DMS53 (cell line): ENCODE results near the gene ATG5.

Experiments used
- DNase-seq: peaks from one replicate; lab custom pipeline; 2025; lab: John Stamatoyannopoulos, UW

ATG5 gene

DNA sequence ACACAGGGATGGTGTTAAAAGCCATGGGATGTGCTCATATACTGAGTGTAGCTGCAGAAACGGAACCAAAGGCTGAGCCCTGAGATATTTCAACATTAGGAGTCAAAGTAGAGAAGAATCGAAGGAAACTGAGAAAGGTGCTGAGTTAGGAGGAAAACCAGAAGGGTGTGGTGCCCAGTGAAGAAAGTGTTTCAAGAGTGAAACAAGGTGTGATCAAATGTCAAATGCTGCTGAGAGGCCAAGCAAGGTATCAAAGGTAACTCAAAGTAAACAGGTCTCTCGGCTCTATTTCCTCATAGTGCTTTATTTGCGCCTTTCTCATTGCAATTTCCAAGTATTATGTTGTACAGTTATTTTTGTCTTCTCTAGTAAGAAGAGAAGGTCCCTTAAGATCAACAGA, 145.4 kb downstream of the ATG5 start:
- DNase-seq, result no peak

DNA sequence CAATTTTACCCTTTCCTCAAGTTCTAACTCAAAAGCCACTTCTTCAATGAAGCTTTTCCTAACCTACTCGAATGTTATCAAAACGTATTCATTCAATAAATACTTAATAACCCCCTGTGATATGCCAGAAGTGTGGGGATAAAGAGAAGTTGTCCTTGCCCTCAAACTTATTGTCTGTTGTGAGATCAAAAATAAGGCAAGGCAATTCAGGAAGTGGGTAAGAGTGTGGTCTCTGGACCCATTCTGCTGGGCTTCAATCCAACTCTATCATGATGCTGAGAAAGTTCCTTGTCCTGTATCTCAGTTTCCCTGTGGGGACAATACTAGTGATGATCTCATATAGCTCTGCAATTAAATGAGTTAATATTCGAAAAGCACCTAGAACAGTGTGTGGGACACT, 146.7 kb downstream of the ATG5 start:
- DNase-seq, result no peak

DNA sequence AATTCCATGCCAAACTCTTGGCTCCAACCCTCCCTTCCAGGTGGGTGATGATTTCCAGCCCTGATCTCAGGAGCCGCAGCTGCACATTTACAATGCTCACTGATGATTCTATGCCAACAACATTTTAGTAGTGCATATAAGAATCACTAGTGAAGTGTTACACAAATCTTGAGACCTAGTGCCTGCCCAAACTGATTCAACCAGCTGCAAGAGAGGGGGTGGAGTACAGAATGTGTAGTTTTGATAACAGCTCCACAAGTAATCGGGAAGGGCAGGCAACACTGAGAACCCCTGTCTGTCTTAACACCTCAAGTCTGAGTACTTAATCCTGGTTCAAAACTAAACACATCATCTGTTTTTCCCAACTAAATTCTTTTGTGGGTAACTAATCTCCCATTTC, 147.8 kb downstream of the ATG5 start:
- no peak for DNase-seq

DNA sequence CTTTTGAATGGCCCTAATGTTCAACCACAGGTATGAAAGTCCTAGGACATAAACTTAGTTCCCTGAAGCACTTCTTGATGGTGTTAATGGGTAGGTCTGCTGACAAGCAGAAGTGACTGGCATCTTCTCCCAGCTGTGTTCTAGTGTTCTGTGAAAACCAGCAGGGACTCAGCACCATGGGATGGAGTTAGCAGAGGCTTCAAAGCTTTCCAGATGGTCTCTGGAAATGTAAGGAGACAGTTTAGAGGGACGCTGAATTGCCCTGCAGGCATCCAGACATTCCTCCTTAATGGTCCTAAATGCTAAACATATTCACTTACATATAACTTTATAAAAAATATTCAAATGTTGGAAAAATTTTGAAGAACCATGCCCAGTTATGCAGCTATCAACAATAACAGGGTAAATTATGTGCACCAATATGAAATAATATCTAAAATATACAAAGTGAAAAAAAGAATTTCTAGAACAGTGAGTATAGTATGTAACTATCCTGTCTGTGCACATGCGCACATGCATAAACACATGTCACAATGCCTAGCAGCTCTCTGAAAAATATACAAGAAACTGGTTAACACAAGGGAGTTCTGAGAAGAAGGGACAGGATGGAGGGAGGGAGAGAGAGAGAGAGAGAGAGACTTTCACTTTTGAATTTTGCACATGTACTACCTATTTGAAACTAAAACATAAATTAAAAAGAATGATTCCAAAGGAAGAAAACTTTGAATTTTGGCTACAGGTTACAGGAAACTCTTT, 152.3 kb downstream of the ATG5 start:
- DNase-seq, result no peak

DNA sequence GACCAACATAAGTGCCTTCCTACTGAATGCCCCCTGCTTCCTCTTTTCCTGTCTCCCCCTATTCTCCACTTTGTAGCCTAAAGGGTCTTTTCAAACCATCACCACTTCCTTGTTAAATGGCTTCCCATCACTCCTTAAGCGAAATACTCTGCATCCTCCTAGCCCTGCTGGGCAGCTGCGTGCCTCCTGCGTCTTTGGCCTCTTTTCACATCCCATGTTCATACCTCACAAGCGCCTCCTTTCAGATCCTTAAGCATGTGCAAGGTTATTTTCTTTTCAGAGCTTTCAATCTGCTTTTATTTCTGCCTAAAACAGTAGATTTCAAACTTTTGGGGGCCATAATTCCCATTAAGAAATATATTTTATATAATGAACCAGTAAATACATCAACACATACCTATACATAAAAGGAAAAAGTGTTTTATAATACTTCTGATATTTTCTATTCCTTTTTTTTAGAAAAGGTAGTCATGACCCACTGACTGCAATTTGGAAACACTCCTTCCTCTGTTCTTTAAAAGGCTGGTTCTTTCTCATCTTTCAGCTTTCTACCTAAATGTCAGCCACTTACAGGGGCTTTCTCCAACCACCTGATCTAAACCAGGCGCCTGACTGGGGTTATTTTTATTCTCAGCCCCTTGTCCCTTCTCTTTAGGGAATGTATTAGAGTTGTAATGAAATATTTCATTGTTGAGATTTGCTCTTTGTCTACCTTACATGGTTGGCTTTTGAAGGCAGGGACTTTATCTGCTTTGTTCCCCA, 155.3 kb downstream of the ATG5 start:
- no peak for DNase-seq

DNA sequence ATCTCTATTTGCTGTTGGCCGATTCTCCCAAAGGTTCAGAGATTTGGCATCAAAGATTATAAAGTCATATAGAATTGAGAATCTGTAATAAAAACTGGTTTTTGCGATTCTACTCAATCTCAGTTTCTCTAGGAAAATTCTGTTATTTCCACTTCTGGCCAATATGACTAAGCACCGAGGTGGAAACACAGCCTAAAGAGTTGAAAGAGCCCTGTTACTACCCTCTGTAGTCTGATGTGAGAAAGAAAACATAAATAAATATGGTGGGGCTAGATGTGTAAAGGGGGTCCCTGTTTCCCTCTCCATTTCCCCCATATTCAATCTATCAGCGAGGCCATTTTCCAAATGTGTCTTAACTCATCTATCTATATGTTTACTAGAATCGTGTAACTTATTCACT, 156.0 kb downstream of the ATG5 start:
- DNase-seq, result no peak

DNA sequence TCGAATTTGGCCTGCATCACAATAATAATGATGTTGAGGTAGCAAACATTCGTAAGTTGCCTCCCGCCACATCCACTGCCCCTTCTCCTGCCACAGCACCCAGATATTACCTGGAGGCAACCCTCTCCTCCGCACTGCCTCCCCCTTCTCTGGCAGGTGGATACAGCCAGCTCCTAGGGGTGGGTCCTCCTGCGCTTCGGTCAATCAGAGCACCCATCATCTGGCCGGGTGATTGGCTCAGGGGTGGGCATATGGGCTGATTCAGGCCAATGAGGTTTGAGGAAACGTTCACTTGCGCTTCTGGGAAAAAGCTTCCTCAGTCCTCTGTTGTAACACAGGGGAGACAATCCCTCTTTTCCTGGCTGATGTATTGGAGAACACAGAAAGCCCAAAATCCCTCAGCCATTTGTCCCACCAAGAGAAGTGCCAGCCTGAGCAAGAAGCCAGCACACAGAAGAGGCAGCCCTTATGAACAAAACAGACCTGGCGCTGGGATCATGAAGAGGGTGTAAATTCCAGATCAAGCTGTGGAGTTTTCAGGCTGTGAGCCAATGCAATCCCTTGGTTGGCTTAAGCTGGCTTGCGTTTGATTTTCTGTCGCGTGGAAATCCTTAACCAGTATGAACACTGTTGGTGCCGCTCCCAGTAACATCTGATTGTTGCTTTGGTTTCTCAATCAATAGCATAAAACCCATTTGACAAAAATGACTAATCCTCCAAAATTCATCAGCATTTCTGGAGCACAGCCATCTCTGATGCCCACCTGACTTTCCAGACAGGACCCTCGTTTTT, 157.3 kb downstream of the ATG5 start:
- DNase-seq, result no peak

DNA sequence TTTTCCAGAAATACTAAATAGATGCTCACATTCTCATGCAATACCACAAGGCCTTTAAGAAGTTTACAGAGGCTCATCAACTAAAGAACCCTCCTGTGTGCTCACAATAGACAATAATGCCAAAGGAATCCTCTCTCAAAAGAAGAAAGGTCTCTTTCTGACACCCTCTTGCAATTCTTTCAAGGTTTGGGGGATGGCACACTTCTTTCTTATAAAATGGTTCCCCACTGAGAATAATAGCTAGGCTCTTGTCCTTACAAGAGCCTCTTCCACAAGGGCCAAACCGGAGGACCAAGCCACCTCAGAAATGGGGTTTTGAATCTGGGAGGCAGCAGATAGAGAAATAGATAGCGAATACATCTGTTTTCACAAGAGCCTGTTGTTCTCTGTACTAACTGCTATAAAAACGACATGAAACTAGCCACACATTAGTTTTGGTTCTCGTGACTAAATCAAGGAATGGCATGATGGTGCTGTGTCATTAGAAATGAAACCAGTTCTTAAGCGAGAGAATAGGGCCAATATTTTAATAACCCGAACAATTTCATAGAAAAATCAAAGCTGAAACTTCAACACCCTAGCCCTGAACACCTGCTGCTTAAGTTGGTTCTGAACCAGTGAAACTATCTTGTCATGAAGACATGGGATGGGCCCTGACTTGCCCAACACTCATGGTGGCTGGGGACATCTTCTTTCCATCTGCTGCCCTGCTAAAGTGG, 158.3 kb downstream of the ATG5 start:
- no peak for DNase-seq

DNA sequence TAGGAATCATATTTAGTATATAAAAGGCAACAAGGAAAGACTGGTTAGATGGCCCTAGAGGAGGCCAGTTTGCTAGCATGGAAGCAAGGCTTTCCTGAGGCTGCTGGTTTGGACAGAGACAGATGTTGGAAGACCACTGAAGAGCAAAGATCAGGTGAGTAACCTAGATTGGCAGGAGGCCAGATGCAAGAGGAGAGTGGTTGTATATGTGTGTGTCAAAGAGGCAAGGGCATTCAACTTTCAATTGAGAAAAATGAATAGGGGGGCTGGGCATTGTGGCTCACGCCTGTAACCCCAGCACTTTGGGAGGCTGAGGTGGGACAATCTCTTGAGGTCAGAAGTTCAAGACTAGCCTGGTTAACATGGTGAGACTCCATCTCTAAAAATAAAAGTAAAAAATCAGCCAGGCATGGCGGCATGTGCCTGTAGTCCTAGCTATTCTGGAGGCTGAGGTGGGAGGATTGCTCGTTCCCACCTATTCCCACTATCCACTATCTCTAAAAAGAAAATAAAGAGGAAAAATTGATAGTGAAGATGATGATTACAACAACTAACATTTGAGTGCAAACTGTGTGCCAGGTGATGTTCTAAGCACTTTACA, 159.6 kb downstream of the ATG5 start:
- DNase-seq, result peak; percentile 17

DNA sequence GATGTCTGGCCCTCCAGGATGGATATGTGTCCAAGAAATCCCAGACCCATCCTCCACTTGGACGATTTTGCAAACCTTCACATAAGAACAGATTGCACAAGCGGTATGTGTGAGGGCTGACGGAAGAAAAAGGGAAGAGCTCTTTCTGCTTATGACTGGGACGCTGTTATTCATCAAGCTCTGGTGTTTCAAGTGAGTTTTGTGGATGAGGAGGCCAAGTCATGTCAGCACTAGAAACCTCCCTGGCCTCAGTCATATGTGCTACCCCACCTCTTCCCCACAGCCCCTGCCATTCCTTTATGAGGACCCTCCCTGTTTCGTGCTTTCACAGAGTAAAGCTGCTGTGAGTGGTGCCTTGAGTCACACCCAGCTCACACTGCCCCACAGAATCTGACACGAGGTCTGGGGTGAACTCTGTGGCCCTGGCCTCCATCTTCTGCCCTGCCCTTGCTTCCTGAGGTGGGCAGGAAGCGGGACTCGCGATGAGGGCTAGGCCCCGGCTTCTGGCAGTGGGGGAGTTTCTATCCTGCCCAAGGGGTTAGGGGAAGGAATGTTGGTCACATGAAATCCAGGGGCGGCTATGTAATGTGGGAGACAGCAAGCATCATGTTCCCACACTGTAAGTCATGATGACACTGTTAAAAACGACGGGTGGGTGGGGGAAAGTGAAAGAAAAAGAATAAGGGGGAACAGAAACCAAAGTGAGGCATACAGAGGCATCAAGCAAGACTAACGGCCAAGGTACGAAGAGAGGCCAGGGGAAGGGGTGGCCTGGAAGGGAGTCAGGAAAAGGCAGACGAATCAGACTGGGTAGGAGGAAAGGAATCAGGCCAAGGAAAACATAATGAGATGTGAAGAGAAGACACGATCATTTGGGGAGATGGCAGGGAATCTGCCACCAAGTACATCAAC, 161.3 kb downstream of the ATG5 start:
- no peak for DNase-seq

DNA sequence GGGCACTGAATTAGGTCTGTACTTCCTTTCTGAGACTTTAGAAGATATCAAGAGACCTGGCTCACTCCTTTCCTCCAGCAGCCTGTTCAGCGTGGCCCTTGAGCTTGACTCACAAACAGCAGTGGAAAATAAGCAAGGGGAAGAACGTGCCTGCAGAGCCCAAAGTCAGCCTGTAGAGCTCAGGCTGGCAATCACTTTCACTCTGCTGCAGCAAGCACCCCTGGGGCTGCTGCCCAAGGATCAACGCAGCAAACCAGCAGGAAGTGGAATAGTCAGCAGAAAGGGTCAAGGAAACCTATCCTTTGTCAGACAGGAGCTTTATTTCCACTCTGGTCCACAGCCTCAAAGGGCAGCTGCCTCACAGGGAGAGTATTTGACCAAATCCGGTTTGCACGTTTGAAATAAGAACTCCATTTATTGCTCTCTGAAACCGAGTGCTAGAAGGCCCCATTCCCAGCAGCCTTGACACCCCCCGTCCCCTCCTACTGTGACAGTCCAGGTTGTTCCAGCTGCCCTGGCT, 162.1 kb downstream of the ATG5 start:
- no peak for DNase-seq

DNA sequence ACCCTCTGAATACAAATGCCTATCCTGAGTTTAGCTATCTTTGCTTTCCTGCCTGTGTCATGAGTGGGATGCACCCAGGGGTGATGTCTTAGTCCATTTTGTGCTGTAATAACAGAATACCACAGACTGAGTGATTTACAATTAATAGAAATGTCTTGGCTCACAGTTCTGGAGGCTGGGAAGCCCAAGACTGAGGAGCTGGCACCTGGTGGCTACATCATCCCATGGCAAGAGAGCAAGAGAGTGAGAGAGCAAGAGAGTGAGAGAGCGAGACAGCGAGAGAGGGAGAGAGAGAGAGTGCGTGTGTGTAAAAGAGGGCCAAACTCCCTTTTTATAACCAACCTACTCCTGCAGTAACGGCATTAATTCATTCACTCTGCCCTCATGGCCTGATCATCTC, 162.6 kb downstream of the ATG5 start:
- DNase-seq, result no peak

DNA sequence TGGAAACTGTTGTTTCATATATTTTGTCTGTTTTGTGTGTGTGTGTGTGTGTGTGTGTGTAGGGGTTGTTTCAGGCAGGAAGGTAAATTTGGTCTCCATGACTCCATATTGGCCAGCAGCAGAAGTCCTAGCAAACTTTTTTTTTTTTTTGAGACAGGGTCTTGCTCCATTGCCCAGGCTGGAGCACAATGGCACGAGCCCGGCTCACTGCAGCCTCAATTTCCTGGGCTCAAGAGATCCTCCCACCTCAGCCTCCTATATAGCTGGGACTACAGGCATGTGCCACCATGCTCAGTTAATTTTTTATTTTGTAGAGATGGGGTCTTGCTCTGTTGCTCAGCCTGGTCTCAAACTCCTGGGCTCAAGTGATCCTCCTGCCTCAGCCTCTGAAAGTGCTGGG, 163.7 kb downstream of the ATG5 start:
- no peak for DNase-seq

DNA sequence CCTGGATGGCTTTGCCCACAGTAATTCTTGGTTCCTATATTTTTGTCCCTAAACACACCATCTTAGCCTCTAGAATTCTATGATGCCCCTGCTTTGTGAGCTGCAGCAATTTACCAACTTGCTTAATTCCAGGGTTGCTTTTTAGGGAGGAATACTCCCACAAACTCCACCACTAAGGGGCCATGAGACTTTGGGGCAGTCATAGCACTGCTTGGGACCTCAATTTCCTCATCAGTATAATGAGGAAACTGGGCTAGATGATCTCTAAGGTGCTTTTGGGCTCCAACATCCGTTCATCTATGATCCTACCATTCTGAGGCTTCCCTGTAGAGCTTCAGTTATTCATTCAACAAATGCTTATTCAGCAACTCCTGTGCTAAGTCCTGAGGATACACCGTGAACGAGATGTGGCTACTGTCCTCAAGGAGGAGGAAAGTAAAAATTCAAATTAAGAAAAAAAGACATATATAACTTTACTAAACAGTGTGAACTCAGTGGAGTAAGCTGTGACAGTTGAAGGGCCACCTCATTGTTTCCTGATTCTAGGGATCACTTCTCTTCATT, 164.2 kb downstream of the ATG5 start:
- no peak for DNase-seq

DNA sequence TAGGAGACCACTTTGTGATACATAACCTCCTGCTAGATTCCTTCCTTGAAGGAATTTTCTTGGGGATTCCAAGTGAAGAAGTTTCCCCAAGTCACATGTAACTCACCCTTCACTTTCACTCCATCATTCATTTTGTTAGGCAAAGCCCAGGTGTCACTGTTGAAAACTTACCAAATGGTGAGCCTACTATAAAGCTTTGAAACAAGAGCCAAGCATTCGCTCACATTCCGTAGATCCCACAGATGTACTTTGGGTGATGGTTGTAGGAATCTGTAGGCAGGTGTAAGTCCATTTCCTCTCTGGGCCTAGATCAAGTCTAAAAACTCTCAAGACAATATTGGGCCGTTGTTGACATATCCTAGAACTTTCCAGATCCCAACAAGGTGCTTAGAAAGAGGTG, 165.4 kb downstream of the ATG5 start:
- no peak for DNase-seq

DNA sequence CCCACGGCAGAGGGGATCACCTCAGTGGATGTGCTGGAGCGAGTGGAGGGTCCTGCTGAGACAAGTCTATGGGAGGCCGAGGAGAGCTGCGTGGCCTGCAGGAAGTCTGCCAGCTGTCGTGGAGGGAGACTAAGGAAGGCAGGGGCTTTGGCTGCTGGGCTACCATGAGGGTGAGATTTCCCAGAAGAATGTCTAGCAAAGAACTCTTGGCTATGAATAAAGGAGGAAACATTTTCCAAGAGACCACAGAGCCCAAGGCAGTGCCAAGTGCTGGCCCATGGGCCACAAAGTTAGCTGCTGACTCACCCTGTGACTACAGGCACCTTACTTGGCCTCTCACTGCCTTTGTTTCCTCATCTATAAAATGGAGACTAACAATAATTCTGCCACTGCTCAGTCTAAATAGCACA, 166.0 kb downstream of the ATG5 start:
- DNase-seq, result no peak

DNA sequence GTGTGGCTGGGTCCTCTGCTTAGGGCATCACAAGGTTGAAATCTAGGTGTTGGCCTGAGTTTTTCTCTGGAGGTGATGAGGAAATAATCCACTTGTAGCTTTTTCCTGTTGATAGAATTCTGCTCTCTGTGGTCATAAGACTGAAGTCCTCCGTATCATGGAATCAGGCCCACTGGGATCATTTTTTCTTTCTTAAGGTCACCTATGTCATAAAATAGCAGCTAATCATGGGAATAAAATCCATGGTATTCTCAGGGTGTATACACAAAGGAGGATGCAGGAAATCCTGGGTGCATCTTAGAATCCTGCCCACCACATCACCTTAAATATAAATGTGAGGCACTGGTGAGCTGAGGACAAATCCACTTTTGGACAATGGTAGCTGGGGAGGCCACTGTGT, 166.7 kb downstream of the ATG5 start:
- DNase-seq, result no peak

DNA sequence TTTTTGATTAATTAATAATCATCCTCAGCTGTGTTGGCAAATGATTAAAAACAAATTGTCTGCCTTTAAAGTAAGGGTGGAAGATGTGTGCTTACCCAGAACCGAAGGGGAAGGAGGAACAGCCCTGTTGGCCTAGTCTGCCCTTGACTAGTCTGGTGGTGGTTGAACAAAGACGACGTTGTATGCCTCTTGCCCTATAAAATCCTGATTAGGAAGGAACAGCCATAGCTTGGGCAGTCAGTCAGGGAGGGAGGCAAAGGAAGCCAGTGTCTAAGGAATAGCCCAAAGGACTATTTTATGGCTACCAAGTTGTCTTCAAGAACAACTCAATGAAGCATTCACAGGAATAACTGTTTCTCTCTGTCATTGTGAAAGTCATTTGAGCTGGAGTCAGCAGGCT, 168.7 kb downstream of the ATG5 start:
- DNase-seq, result no peak

DNA sequence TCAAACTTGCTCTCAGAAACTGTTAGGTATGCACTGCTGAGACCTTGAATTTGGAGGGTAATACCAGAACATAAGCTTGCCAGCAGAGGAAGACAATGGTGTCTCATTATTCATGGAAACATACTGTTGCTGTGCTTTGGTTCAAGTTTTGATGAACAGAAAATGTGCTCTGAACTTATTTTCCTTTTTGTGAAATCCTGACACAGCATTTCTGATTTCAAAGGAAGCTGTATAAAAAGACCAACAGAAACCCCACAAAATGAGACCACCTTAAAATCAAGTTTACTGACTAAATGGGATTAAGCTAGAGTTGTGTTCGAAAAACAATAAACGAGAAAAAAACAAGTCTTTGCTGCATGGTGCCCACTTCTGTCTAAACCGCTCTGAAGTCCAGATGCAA, 169.1 kb downstream of the ATG5 start:
- no peak for DNase-seq

DNA sequence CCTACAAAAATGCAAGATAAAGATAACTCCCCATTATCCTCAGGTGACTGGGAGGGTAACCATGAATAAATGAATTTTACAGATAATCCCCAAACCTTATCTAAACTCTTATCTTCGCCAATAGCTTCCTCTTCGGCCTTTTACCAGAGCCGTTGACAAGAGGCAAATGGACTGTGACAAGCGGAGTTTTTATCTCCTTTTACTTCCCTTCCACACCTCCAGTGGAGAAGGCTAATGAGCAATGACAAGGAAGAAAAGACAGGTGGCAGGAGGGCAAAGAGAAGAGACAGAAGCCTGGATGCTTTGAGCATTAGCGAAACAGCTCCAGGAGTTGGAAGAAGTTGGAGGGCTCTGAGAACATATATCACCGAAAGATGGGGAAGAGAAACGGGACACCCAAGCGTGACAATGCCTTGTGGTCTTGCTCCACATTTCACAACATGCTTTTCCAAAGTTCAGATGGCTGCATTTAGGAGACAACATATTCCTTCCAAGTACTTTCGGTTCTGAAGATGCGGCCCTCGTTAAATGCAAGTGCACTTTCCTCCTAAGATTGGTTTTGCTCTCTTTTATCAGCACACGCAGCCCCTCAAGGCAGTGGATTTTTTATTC, 170.2 kb downstream of the ATG5 start:
- DNase-seq, result no peak
